H9 (cell line): Measurements from ENCODE around the gene HHATL. TPM values are rescaled to one million over a fixed set of nuclear protein-coding genes. Genes with fewer than 3 reads are reported as not detected.

Experiments used
- DNase-seq: peaks from one replicate; pipeline ENCODE4 v3.0.0-alpha.2; 2017
- H2AFZ ChIP-seq: one replicate; pipeline ENCODE4 v1.6.1; 2013; ENCODE audit warnings: mild to moderate bottlenecking, low read length, control low read depth, moderate library complexity
- H2AK5ac ChIP-seq: 2 replicates; pipeline ENCODE4 v1.6.1; 2013; ENCODE audit warnings: low read length, control low read depth, mixed read lengths; ENCODE audit not compliant: insufficient read length
- H2BK120ac ChIP-seq: one replicate; pipeline ENCODE4 v1.6.1; 2013; ENCODE audit warnings: low read depth, mild to moderate bottlenecking, low read length, control low read depth, inconsistent platforms; ENCODE audit not compliant: poor library complexity, severe bottlenecking
- H2BK12ac ChIP-seq: 2 replicates; pipeline ENCODE4 v1.6.1; 2013; ENCODE audit warnings: low read length, control low read depth, mixed read lengths, low read depth; ENCODE audit not compliant: insufficient read length
- H2BK15ac ChIP-seq: 2 replicates; pipeline ENCODE4 v1.6.1; 2013; ENCODE audit warnings: low read depth, low read length, control low read depth
- H2BK20ac ChIP-seq: one replicate; pipeline ENCODE4 v1.6.1; 2013; ENCODE audit warnings: low read depth, mild to moderate bottlenecking, low read length, control low read depth, inconsistent platforms; ENCODE audit not compliant: poor library complexity, severe bottlenecking
- H2BK5ac ChIP-seq: 2 replicates; pipeline ENCODE4 v1.6.1; 2013; ENCODE audit warnings: low read length, control low read depth, mixed read lengths; ENCODE audit not compliant: insufficient read length
- H3K14ac ChIP-seq: 2 replicates; pipeline ENCODE4 v1.6.1; 2013; ENCODE audit warnings: low read length, control low read depth; ENCODE audit not compliant: insufficient read depth
- H3K18ac ChIP-seq: 2 replicates; pipeline ENCODE4 v1.6.1; 2013; ENCODE audit warnings: low read depth, mild to moderate bottlenecking, mixed read lengths, low read length, control low read depth; ENCODE audit not compliant: insufficient read length
- H3K23ac ChIP-seq: 2 replicates; pipeline ENCODE4 v1.6.1; 2013; ENCODE audit warnings: low read length, control low read depth, mixed read lengths, low read depth; ENCODE audit not compliant: insufficient read length
- H3K23me2 ChIP-seq: 2 replicates; pipeline ENCODE4 v1.6.1; 2013; ENCODE audit warnings: low read depth, mild to moderate bottlenecking, mixed read lengths, low read length, control low read depth; ENCODE audit not compliant: insufficient read length, poor library complexity, severe bottlenecking
- H3K27ac ChIP-seq: 2 replicates; pipeline ENCODE4 v1.5.1; 2013; ENCODE audit warnings: low read length, control low read depth, mixed read lengths, low read depth; ENCODE audit not compliant: insufficient read length
- H3K27me3 ChIP-seq: 2 replicates; pipeline ENCODE4 v1.6.1; 2013; ENCODE audit warnings: low read length, control low read depth, inconsistent platforms; ENCODE audit not compliant: insufficient read depth
- H3K4ac ChIP-seq: 2 replicates; pipeline ENCODE4 v1.6.1; 2013; ENCODE audit warnings: low read depth, mild to moderate bottlenecking, control low read depth, inconsistent platforms, low read length, moderate library complexity
- H3K4me1 ChIP-seq: 2 replicates; pipeline ENCODE4 v1.6.1; 2013; ENCODE audit warnings: low read length, control low read depth, inconsistent platforms; ENCODE audit not compliant: insufficient read depth
- H3K4me2 ChIP-seq: 2 replicates; pipeline ENCODE4 v1.6.1; 2013; ENCODE audit warnings: low read length, control low read depth, mixed read lengths; ENCODE audit not compliant: insufficient read length, insufficient read depth
- H3K56ac ChIP-seq: 2 replicates; pipeline ENCODE4 v1.6.1; 2013; ENCODE audit warnings: low read depth, mild to moderate bottlenecking, mixed read lengths, low read length, control low read depth; ENCODE audit not compliant: insufficient read length
- H3K79me1 ChIP-seq: 2 replicates; pipeline ENCODE4 v1.6.1; 2013; ENCODE audit warnings: low read depth, mild to moderate bottlenecking, moderate library complexity, low read length, control low read depth, inconsistent platforms; ENCODE audit not compliant: insufficient read depth, poor library complexity, severe bottlenecking
- H3K79me2 ChIP-seq: 2 replicates; pipeline ENCODE4 v1.6.1; 2013; ENCODE audit warnings: low read length, control low read depth, inconsistent platforms; ENCODE audit not compliant: insufficient read depth
- H3K9ac ChIP-seq: 2 replicates; pipeline ENCODE4 v1.6.1; 2013; ENCODE audit warnings: low read length, control low read depth, mixed read lengths; ENCODE audit not compliant: insufficient read length; ENCODE audit errors: extremely low read depth
- H3K9me3 ChIP-seq: one replicate; pipeline ENCODE4 v1.6.1; 2013; ENCODE audit warnings: low read depth, low read length, inconsistent platforms; ENCODE audit not compliant: control insufficient read depth
- H3T11ph ChIP-seq: one replicate; pipeline ENCODE4 v1.6.1; 2013; ENCODE audit warnings: mild to moderate bottlenecking, low read length, control low read depth, inconsistent platforms
- H4K20me1 ChIP-seq: one replicate; pipeline ENCODE4 v1.6.1; 2013; ENCODE audit not compliant: control insufficient read depth, insufficient read length, insufficient read depth
- H4K5ac ChIP-seq: 2 replicates; pipeline ENCODE4 v1.6.1; 2013; ENCODE audit warnings: low read depth, mild to moderate bottlenecking, mixed read lengths, low read length, control low read depth; ENCODE audit not compliant: insufficient read length
- H4K8ac ChIP-seq: replicated peaks from 2 replicates; pipeline ENCODE4 v1.6.1; 2013; ENCODE audit warnings: low read length, control low read depth, mixed read lengths, low read depth; ENCODE audit not compliant: insufficient read length
- H4K91ac ChIP-seq: 2 replicates; pipeline ENCODE4 v1.6.1; 2013; ENCODE audit warnings: low read depth, mild to moderate bottlenecking, moderate library complexity, mixed read lengths, low read length, control low read depth; ENCODE audit not compliant: insufficient read length
- H3K27ac Mint-ChIP-seq, 3 experiments: 2 replicates in 2 of 3; 3 replicates in 1 of 3; pipeline ENCODE4 v1.8.0; 2020 to 2021; ENCODE audit warnings: mixed read lengths in 3 of 3, mild to moderate bottlenecking in 1 of 3, moderate library complexity in 1 of 3
- H3K27me3 Mint-ChIP-seq: 2 replicates; pipeline ENCODE4 v1.8.0; 2021; ENCODE audit warnings: low read depth, mild to moderate bottlenecking, moderate library complexity, mixed read lengths
- H3K36me3 Mint-ChIP-seq, 3 experiments: 2 replicates in 2 of 3; 3 replicates in 1 of 3; pipeline ENCODE4 v1.8.0; 2020 to 2021; ENCODE audit warnings: low read depth in 3 of 3, mixed read lengths in 3 of 3; ENCODE audit not compliant: insufficient read depth in 1 of 3
- H3K4me1 Mint-ChIP-seq, 2 experiments: 2 replicates each; pipeline ENCODE4 v1.8.0; 2020; ENCODE audit warnings: mixed read lengths in 2 of 2
- H3K4me3 Mint-ChIP-seq, 2 experiments: 2 replicates in 1 of 2; 3 replicates in 1 of 2; pipeline ENCODE4 v1.8.0; 2020 to 2021; ENCODE audit warnings: mild to moderate bottlenecking in 2 of 2, mixed read lengths in 2 of 2, moderate library complexity in 1 of 2
- H3K9me3 Mint-ChIP-seq, 2 experiments: 2 replicates in 1 of 2; 3 replicates in 1 of 2; pipeline ENCODE4 v1.8.0; 2020; ENCODE audit warnings: mild to moderate bottlenecking in 2 of 2, mixed read lengths in 2 of 2, moderate library complexity in 1 of 2
- WGBS: extraction: QIAGEN DNeasy Blood & Tissue Kit; methylation state at CpG from one replicate; pipeline ENCODE4 v1.1.7; 2013; ENCODE audit warnings: missing lambda C conversion rate, low lambda C conversion rate, mixed read lengths; ENCODE audit not compliant: insufficient read length; ENCODE audit errors: extremely low coverage; 5-methylcytosine and 5-hydroxymethylcytosine counted together
- total RNA-seq: library from RNA; stranded (reverse); gene quantifications from 2 replicates; pipeline ENCODE4 v1.2.1, GENCODE V29; 2021
- TF ChIP-seq, protein P1 (sequence below): fragments of 200-600 bp; sonication (generic); conservative IDR thresholded peaks from 3 replicates; pipeline ENCODE4 v1.8.0; 2021; ENCODE audit warnings: antibody characterized with exemption, mild to moderate bottlenecking

The HHATL gene
- total RNA-seq, 1 experiment from 2014 or later, result 0.46 TPM

DNA sequence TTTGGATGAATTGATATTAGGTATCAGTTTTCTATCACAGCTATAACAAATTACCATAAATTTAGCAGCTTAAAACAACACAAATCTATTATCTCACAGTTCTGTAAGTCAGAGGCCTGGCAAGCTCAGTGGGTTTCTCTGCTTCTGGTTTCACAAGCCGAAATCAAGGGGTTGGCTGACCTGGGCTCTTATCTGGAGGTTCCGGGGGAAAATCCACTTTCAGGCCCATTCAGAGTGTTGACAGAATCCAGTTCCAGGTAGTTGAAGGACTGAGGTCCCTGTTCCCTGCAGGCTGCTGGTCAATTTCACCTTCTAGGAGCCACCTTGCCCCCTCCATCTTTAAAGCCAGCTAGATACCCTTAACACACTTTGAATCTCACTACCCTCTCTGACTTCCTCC, 11.1 kb upstream of the HHATL start:
- no peaks in the 10 kb centered on the region for H3K23me2 ChIP-seq
- no peak overlapping the region for H3K18ac ChIP-seq
- H3K4me2 ChIP-seq, result no peak overlapping the region
- Mint-ChIP-seq H3K36me3 (no peaks in the 10 kb centered on the region), H3K9me3 (no peaks in the 10 kb centered on the region; a peak in 1 of 5 replicates), H3K4me1 (no peaks in the 10 kb centered on the region), H3K4me3 (no peak overlapping the region), H3K27me3 (peaks cover 7% of the 10 kb centered on the region), H3K27ac (no peak overlapping the region)
- no peak overlapping the region for H3T11ph ChIP-seq
- no peak overlapping the region for H2BK15ac ChIP-seq
- no peaks in the 10 kb centered on the region for H4K20me1 ChIP-seq
- H3K4me1 ChIP-seq, result no peaks in the 10 kb centered on the region
- H3K56ac ChIP-seq, result no peak overlapping the region
- H2BK20ac ChIP-seq, result no peak overlapping the region
- no peak overlapping the region for H2BK5ac ChIP-seq
- H2BK12ac ChIP-seq, result no peak overlapping the region
- no peak overlapping the region for H2BK120ac ChIP-seq
- H2AFZ ChIP-seq, result no peak overlapping the region
- no peaks in the 10 kb centered on the region for H3K9me3 ChIP-seq
- no peak overlapping the region for H3K14ac ChIP-seq
- WGBS, result no CpG with 5 or more reads among the region's 2 CpGs
- H2AK5ac ChIP-seq, result no peak overlapping the region
- no peak for DNase-seq
- no peak overlapping the region for H4K5ac ChIP-seq
- no peak overlapping the region for H3K23ac ChIP-seq
- H4K8ac ChIP-seq, result no peak overlapping the region
- no peak overlapping the region for H3K27ac ChIP-seq
- no peaks in the 10 kb centered on the region for H3K79me2 ChIP-seq
- H3K9ac ChIP-seq, result no peak overlapping the region
- no peaks in the 10 kb centered on the region for H3K27me3 ChIP-seq
- no peak overlapping the region for H4K91ac ChIP-seq
- TF ChIP-seq, protein P1, sequence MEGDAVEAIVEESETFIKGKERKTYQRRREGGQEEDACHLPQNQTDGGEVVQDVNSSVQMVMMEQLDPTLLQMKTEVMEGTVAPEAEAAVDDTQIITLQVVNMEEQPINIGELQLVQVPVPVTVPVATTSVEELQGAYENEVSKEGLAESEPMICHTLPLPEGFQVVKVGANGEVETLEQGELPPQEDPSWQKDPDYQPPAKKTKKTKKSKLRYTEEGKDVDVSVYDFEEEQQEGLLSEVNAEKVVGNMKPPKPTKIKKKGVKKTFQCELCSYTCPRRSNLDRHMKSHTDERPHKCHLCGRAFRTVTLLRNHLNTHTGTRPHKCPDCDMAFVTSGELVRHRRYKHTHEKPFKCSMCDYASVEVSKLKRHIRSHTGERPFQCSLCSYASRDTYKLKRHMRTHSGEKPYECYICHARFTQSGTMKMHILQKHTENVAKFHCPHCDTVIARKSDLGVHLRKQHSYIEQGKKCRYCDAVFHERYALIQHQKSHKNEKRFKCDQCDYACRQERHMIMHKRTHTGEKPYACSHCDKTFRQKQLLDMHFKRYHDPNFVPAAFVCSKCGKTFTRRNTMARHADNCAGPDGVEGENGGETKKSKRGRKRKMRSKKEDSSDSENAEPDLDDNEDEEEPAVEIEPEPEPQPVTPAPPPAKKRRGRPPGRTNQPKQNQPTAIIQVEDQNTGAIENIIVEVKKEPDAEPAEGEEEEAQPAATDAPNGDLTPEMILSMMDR, result no peak
- H3K4ac ChIP-seq, result no peak overlapping the region
- H3K79me1 ChIP-seq, result no peaks in the 10 kb centered on the region
